Hematopoietic multipotent progenitor cell treated with erythropoietin and hydrocortisone succinate and interleukin-3 and kit ligand, for 15 days (in vitro differentiated cells): ENCODE measurements around the gene TLN1.
A peak's percentile ranks its signal among the peaks of the same experiment; 100 is the strongest.

ENCODE experiments used
- DNase-seq: peaks from one replicate; pipeline ENCODE4 v3.0.0-alpha.2; 2015; ENCODE audit warnings: low spot score

Gene TLN1

GRCh38 chr9:35732185-35732799 lies at the start of gene TLN1, which contains the start of gene CREB3:
Gene TLN1, minus strand, starts transcription at chr9:35732195. Its CDS starts 6,501 bp downstream, at chr9:35725694.
Gene CREB3, plus strand, starts transcription at chr9:35732666. Its CDS starts 107 bp downstream, at chr9:35732773.
- peak; percentile 93 for DNase-seq

- DNase-seq: no peak
Measured at GRCh38 chr9:35781066-35781465, 49.1 kb upstream of the TLN1 start.

- no peak for DNase-seq
Measured at GRCh38 chr9:35778496-35778895, 46.5 kb upstream of the TLN1 start.

GRCh38 chr9:35776018-35776417 lies 44.0 kb upstream of the TLN1 start:
- DNase-seq: no peak

GRCh38 chr9:35774907-35775635 lies 43.1 kb upstream of the TLN1 start:
- no peak for DNase-seq

GRCh38 chr9:35771943-35772342 lies 39.9 kb upstream of the TLN1 start:
- no peak for DNase-seq

- peak; percentile 26 for DNase-seq
Measured at GRCh38 chr9:35771534-35771933, 39.5 kb upstream of the TLN1 start.

- DNase-seq: no peak
Measured at GRCh38 chr9:35771075-35771433, 39.1 kb upstream of the TLN1 start.

GRCh38 chr9:35769763-35770162 lies 37.8 kb upstream of the TLN1 start:
- no peak for DNase-seq

- DNase-seq: no peak
Measured at GRCh38 chr9:35767458-35767857, 35.5 kb upstream of the TLN1 start.

- no peak for DNase-seq
Measured at GRCh38 chr9:35766997-35767396, 35.0 kb upstream of the TLN1 start.

- no peak for DNase-seq
Measured at GRCh38 chr9:35763803-35764202, 31.8 kb upstream of the TLN1 start.

GRCh38 chr9:35763181-35763580 lies 31.2 kb upstream of the TLN1 start:
- DNase-seq: no peak

GRCh38 chr9:35760651-35761050 lies 28.7 kb upstream of the TLN1 start:
- DNase-seq: no peak

GRCh38 chr9:35759795-35760194 lies 27.8 kb upstream of the TLN1 start:
- no peak for DNase-seq

- DNase-seq: no peak
Measured at GRCh38 chr9:35758475-35759050, 26.6 kb upstream of the TLN1 start.

GRCh38 chr9:35757892-35758275 lies 25.9 kb upstream of the TLN1 start:
- no peak for DNase-seq

GRCh38 chr9:35757226-35757891 lies 25.4 kb upstream of the TLN1 start:
- no peak for DNase-seq

- peak; percentile 59 for DNase-seq
Measured at GRCh38 chr9:35756275-35757225, 24.6 kb upstream of the TLN1 start.

GRCh38 chr9:35755071-35755470 lies 23.1 kb upstream of the TLN1 start:
- DNase-seq: no peak

GRCh38 chr9:35754264-35754663 lies 22.3 kb upstream of the TLN1 start, which contains the start of gene MSMP:
Gene MSMP, minus strand, starts transcription at chr9:35754276. Its CDS starts 147 bp downstream, at chr9:35754129.
- DNase-seq: no peak

- no peak for DNase-seq
Measured at GRCh38 chr9:35753466-35753865, 21.5 kb upstream of the TLN1 start.
